ENCODE measurements around the gene SLC38A10.

The SLC38A10 gene

GRCh38 chr17:81251709-81252301 is 43.3 kb downstream of the SLC38A10 start:
- no peak for DNase-seq

GRCh38 chr17:81251094-81251708 is 43.9 kb downstream of the SLC38A10 start:
- DNase-seq = no peak

GRCh38 chr17:81250286-81251093 is 44.6 kb downstream of the SLC38A10 start:
- DNase-seq = no peak

- no peak for DNase-seq
Measured at GRCh38 chr17:81249223-81250040, 45.7 kb downstream of the SLC38A10 start.

- no peak for DNase-seq
Measured at GRCh38 chr17:81248649-81249048, 46.5 kb downstream of the SLC38A10 start.

- DNase-seq = no peak
Measured at GRCh38 chr17:81247339-81247990, 47.6 kb downstream of the SLC38A10 start.

GRCh38 chr17:81246679-81247338 is 48.3 kb downstream of the SLC38A10 start:
- DNase-seq = no peak

- DNase-seq = no peak
Measured at GRCh38 chr17:81246343-81246670, 48.8 kb downstream of the SLC38A10 start.

- no peak for DNase-seq
Measured at GRCh38 chr17:81245665-81246342, 49.3 kb downstream of the SLC38A10 start.

- no peak for DNase-seq
Measured at GRCh38 chr17:81245024-81245664, 50.0 kb downstream of the SLC38A10 start.

GRCh38 chr17:81244358-81245023 is 50.6 kb downstream of the SLC38A10 start:
- no peak for DNase-seq

- no peak for DNase-seq
Measured at GRCh38 chr17:81243333-81243664, 51.8 kb downstream of the SLC38A10 start.

- DNase-seq = no peak
Measured at GRCh38 chr17:81242421-81243332, 52.4 kb downstream of the SLC38A10 start.

- peak; percentile 73 for DNase-seq
Measured at GRCh38 chr17:81241648-81242420, 53.3 kb downstream of the SLC38A10 start.

- DNase-seq = no peak
Measured at GRCh38 chr17:81241203-81241602, 53.9 kb downstream of the SLC38A10 start.

- no peak for DNase-seq
Measured at GRCh38 chr17:81240761-81241160, 54.3 kb downstream of the SLC38A10 start.

GRCh38 chr17:81239714-81240555 is 55.2 kb downstream of the SLC38A10 start:
- no peak for DNase-seq

Data from suppressor macrophage treated with lipopolysaccharide for 4 hours (primary cell).